ENCODE results near the gene AIFM3. TPM values are rescaled to one million over a fixed set of nuclear protein-coding genes. Genes with fewer than 3 reads are reported as not detected.

The AIFM3 gene
- total RNA-seq, 4 donors from 2014 or later, result 0.15 to 3.7 (median 2.0) TPM; not detected in 1

DNA sequence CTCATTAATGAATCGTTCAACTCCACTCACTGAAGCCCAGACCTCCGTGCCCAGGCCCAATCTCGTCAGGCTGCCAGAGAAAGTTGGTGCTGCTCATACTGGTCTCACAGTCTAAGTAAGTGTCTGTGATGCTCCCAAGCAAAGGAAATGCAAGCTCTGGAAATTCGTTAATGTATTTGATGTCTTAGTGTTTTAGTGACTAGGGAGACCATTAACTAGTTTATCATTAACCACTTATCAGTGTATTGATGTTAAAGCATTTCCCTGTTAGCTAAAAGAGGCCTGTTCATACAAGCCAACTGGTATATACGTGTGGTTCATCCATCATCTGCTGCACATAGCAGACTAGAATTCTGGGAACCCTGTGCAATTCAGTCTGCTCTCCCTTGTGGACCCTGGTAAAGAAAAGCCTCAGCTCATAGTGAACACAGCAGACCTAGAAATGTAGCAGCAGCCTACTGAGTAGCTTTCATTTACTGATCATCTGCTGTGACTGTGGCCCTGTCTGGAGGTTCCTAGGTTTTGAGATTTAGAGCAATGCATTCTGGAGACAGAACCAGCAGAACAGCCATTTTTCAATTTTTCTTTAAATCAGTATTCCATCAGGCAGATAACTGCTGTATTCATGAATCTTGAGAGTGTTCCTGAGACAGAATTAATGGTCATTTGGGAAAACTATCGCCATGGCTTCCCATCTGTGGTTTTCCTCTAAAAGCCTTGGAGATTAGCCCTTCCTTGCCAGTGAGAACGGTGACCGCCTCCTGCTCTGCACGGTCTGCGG, 15.7 kb upstream of the AIFM3 start:
- WGBS, 2 donors, result 73 to 76% methylated on average over 10 of the region's 10 CpGs
- intact Hi-C loops (cut with DNase I; ENCODE audit: low total_unique reads), result no loop called here
- H3K4me3 ChIP-seq (ENCODE audit: low read depth, poor library complexity, severe bottlenecking), result no peak overlapping the region
- no peak for DNase-seq (ENCODE audit: low spot score in 2 of 2)
- no peak for TF ChIP-seq POLR2A (IDR thresholded peaks at IDR 0.05)
- TF ChIP-seq, protein P1, sequence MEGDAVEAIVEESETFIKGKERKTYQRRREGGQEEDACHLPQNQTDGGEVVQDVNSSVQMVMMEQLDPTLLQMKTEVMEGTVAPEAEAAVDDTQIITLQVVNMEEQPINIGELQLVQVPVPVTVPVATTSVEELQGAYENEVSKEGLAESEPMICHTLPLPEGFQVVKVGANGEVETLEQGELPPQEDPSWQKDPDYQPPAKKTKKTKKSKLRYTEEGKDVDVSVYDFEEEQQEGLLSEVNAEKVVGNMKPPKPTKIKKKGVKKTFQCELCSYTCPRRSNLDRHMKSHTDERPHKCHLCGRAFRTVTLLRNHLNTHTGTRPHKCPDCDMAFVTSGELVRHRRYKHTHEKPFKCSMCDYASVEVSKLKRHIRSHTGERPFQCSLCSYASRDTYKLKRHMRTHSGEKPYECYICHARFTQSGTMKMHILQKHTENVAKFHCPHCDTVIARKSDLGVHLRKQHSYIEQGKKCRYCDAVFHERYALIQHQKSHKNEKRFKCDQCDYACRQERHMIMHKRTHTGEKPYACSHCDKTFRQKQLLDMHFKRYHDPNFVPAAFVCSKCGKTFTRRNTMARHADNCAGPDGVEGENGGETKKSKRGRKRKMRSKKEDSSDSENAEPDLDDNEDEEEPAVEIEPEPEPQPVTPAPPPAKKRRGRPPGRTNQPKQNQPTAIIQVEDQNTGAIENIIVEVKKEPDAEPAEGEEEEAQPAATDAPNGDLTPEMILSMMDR (IDR thresholded peaks at IDR 0.05), result no peak

DNA sequence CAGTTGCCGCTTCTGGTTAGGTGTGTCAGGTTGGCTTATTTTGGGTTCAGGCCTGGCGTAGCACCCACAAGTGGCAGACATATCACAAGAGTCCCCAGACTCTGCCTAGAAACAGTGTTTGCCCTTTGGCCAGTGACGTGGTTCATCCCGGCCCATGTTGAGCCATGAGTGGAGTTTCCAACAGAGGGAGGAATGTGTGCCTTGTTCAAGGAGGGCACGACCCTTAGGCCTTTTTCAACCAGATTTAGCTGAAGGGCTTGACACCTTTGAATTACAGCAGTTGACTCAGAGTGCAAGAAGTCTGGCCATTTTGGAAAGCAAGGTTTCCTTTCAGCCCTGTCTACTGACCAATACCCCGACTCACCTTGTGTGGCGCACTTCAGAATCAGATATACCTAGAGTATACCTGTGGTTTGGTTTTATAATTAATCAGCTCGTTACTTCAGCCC, 15.1 kb upstream of the AIFM3 start:
- no peak for TF ChIP-seq POLR2A (IDR thresholded peaks at IDR 0.05)
- TF ChIP-seq, protein P1 (IDR thresholded peaks at IDR 0.05), result no peak
- no peak for DNase-seq (ENCODE audit: low spot score in 2 of 2)
- intact Hi-C loops (cut with DNase I; ENCODE audit: low total_unique reads), result no loop called here
- no peak overlapping the region for H3K4me3 ChIP-seq (ENCODE audit: low read depth, poor library complexity, severe bottlenecking)
- 81 to 84% methylated on average over 8 of the region's 8 CpGs for WGBS, 2 donors

DNA sequence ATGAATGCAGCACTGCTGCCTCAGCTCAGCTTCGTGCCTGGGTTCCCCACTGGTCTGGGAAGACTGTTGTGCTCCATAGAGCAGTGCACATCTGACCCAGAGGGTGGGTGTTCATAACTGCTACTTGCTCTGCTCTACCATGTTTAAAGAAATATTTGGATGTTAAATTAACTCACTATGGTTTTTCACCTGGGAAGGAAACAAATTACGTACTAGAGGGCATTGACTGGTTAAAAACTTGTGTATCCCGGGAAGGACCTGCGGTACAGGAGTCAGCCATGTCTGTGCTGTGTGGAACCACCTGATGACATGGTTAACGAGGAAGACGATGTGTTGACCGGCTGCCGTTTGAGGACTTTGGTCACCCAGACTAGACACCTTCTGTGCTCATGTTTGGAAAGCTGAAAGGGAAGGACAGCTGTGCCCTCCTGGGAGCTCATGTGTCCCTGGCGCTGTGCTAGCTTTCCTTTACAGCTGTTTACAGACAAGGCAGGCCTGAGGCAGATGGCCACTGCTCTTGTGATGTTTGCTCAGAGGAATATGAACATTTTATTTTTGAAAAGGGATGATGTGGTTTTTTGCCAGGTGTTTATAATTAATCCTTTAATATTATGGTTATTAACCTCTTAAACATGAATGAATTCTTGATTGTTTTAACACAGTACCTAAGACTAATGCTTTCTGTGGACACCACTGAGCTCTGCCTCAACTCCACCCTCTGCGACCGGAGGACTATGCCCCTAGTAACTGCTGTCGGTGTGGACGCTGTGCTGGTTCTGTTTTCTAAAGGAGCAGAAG, 14.3 kb upstream of the AIFM3 start:
- H3K4me3 ChIP-seq (ENCODE audit: low read depth, poor library complexity, severe bottlenecking), result no peak overlapping the region
- intact Hi-C loops (cut with DNase I; ENCODE audit: low total_unique reads), result no loop called here
- no peak for DNase-seq (ENCODE audit: low spot score in 2 of 2)
- 84 to 89% methylated on average over 13 of the region's 13 CpGs for whole genome bisulfite sequencing, 2 donors
- no peak for TF ChIP-seq POLR2A (IDR thresholded peaks at IDR 0.05)
- TF ChIP-seq, protein P1 (IDR thresholded peaks at IDR 0.05), result no peak

DNA sequence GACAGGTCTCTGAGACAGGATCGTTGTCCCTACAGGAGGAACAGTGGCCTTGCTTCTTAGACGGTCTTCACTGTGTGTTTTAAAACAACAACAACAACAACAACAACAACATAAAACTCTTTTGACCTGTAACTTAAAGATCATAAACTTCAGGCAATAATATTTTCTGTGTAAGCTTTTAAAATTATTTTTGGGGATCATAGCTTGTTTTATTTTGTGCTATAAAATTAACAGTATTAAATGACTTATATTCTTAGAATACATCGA, 13.8 kb upstream of the AIFM3 start:
- intact Hi-C loops (cut with DNase I; ENCODE audit: low total_unique reads), result no loop called here

DNA sequence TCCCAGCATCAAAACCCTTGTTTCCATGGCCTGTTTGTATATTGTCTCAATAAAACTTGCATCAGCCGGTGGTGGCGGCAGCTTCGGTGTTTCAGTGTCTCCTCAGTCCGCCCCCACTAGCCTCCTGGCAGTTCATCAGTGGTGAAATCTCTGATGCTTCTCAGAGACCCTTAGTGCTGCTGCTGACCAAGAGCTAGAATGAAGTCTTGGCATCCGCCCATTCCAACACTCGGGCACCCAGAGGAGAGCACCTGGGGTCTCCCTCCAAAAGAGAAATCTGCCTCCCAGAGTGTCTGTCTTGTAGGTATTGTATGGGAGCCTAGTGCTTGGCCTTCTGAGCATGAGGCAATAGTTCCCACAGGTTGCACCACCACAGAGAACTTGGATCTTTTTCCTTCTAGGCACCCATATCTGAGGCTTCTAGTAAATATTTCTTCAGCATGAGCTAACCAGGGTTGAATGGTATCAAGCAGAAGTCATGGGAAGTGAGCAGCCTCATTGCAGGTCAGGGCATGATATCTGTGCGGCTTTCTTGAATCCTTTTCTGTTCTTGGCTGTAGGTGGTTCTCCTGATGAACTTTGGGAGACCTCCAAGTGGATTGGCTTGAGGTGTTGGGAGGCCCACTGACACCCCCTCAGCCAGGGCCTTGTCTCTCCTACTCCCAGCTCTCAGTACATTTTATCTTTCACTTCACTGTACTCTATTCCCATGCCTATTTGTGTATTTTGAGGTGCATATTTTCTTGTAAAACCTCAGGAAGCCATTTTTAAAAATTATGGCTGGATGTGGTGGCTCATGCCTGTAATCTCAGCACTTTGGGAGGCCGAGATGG, 13.2 kb upstream of the AIFM3 start:
- DNase-seq (ENCODE audit: low spot score in 2 of 2), result peak in 1 of 2 donors; percentile 37
- TF ChIP-seq, protein P1 (IDR thresholded peaks at IDR 0.05), result no peak
- WGBS, 2 donors, result 74 to 84% methylated on average over 8 of the region's 8 CpGs
- intact Hi-C loops (cut with DNase I; ENCODE audit: low total_unique reads), result no loop called here
- H3K4me3 ChIP-seq (ENCODE audit: low read depth, poor library complexity, severe bottlenecking), result no peak overlapping the region

More for the DNA sequence above, 13.8 kb upstream of the AIFM3 start:
- no peak overlapping the region for H3K4me3 ChIP-seq (ENCODE audit: low read depth, poor library complexity, severe bottlenecking)
- TF ChIP-seq, protein P1 (IDR thresholded peaks at IDR 0.05), result no peak
- no peak for TF ChIP-seq POLR2A (IDR thresholded peaks at IDR 0.05)
- WGBS, 2 donors, result 72 to 77% methylated on average over 3 of the region's 3 CpGs
- no peak for DNase-seq (ENCODE audit: low spot score in 2 of 2)

All from lower leg skin (tissue), 4 donors.